Esophagus muscularis mucosa (tissue), 4 donors: ENCODE results near the gene RAF1. TPM values are rescaled to one million over a fixed set of nuclear protein-coding genes. Genes with fewer than 3 reads are reported as not detected.

Source experiments
- DNase-seq: peaks from one replicate; pipeline ENCODE4 v3.0.0-alpha.2; 2017; ENCODE audit errors: extremely low spot score
- H3K27ac ChIP-seq, 4 donors: fragments of 200-600 bp; sonication (generic); replicated peaks in 1 of 4; 1 replicate in 3 of 4; 2 replicates in 1 of 4; pipeline ENCODE4 v1.5.1; 2016 to 2019; ENCODE audit warnings: mild to moderate bottlenecking in 1 of 4
- H3K27me3 ChIP-seq, 4 donors: fragments of 200-600 bp; sonication (generic); one replicate each; pipeline versions ENCODE4 v1.5.1 to v1.6.0; 2016 to 2019
- H3K36me3 ChIP-seq, 4 donors: fragments of 200-600 bp; sonication (generic); one replicate each; pipeline ENCODE4 v1.5.1; 2016 to 2019
- H3K4me1 ChIP-seq, 4 donors: fragments of 200-600 bp; sonication (generic); one replicate each; pipeline ENCODE4 v1.5.1; 2016 to 2019
- H3K4me3 ChIP-seq, 4 donors: fragments of 200-600 bp; sonication (generic); 1 replicate in 2 of 4; 2 replicates in 2 of 4; pipeline ENCODE4 v1.5.1; 2016 to 2019; ENCODE audit warnings: mild to moderate bottlenecking in 4 of 4, moderate library complexity in 1 of 4
- H3K9me3 ChIP-seq, 4 donors: fragments of 200-600 bp; sonication (generic); 1 replicate in 3 of 4; 2 replicates in 1 of 4; pipeline ENCODE4 v1.5.1; 2016 to 2019
- EP300 ChIP-seq: sonication (generic); formaldehyde crosslinking; IDR thresholded peaks from one replicate; pipeline ENCODE4 v1.6.1; 2017; ENCODE audit warnings: antibody characterized with exemption
- POLR2A ChIP-seq: fragments of 450-650 bp; IDR thresholded peaks from one replicate; pipeline ENCODE4 v1.6.1; 2017; ENCODE audit warnings: antibody characterized with exemption, moderate library complexity, mild to moderate bottlenecking, low read depth
- POLR2AphosphoS5 ChIP-seq, 2 donors: sonication (generic); formaldehyde crosslinking; IDR thresholded peaks; one replicate each; pipeline ENCODE4 v1.6.1; 2017; ENCODE audit warnings: antibody characterized with exemption in 2 of 2
- WGBS: methylation state at CpG from one replicate; pipeline ENCODE4 v1.1.5; 2018; 5-methylcytosine and 5-hydroxymethylcytosine counted together
- intact Hi-C: fragments of 100-400 bp; cut with DNase I; formaldehyde crosslinking; loops from one replicate; pipeline ENCODE4 v1.15.1; 2023
- total RNA-seq, 4 donors: library from RNA; depleted of rRNA; stranded (reverse); fragments of >200 nt; gene quantifications; one replicate each; pipeline versions ENCODE4 v1.1.0 to v1.2.1, GENCODE V29; 2016
- TF ChIP-seq, protein P1 (sequence below), 3 experiments: fragments of 200-600 bp in 2 of 3; fragments of 450-650 bp in 1 of 3; sonication (generic) in 2 of 3; IDR thresholded peaks; one replicate each; pipeline ENCODE4 v1.5.1; 2017 to 2019; ENCODE audit warnings: antibody characterized with exemption in 3 of 3, mild to moderate bottlenecking in 2 of 3, moderate library complexity in 1 of 3

RAF1 gene
- total RNA-seq, 4 donors from 2014 or later: 113 to 153 (median 116) TPM

DNA sequence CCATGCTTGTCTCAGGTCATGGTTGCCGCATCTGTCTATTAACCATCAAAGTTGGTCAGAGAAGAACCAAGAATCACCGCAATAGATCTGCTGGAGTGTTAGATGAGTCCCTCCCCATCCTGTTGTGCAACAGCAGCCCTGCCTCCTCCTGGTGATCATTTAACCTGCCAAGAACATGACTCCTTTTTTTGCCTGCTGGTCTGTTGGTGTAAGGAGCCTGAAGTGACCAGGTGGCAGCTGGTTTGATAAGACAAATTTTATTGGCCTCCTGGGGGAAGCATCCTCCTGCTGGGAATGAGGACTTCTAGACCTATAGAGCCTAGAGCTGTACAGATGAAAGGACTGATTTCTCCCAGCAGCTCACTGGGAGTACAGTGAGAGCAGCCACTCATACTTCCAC, 43.5 kb upstream of the RAF1 start:
- Histone ChIP-seq H3K4me3 (no peak overlapping the region), H3K27me3 (no peaks in the 10 kb centered on the region), H3K36me3 (no peaks in the 10 kb centered on the region), H3K27ac (no peak overlapping the region), H3K9me3 (no peaks in the 10 kb centered on the region), H3K4me1 (peaks cover 0 to 3% (median 0%) of the 10 kb centered on the region in 4 donors)
- no CpG with 5 or more reads among the region's 2 CpGs for WGBS
- TF ChIP-seq EP300: no peak
- TF ChIP-seq, protein P1, sequence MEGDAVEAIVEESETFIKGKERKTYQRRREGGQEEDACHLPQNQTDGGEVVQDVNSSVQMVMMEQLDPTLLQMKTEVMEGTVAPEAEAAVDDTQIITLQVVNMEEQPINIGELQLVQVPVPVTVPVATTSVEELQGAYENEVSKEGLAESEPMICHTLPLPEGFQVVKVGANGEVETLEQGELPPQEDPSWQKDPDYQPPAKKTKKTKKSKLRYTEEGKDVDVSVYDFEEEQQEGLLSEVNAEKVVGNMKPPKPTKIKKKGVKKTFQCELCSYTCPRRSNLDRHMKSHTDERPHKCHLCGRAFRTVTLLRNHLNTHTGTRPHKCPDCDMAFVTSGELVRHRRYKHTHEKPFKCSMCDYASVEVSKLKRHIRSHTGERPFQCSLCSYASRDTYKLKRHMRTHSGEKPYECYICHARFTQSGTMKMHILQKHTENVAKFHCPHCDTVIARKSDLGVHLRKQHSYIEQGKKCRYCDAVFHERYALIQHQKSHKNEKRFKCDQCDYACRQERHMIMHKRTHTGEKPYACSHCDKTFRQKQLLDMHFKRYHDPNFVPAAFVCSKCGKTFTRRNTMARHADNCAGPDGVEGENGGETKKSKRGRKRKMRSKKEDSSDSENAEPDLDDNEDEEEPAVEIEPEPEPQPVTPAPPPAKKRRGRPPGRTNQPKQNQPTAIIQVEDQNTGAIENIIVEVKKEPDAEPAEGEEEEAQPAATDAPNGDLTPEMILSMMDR (IDR thresholded peaks at IDR 0.05): no peak
- DNase-seq: no peak
- intact Hi-C loops: loop anchor here (5.0 kb wide), 1 partner anchor 135 kb away; the partner anchor contains the start of gene RPL32

DNA sequence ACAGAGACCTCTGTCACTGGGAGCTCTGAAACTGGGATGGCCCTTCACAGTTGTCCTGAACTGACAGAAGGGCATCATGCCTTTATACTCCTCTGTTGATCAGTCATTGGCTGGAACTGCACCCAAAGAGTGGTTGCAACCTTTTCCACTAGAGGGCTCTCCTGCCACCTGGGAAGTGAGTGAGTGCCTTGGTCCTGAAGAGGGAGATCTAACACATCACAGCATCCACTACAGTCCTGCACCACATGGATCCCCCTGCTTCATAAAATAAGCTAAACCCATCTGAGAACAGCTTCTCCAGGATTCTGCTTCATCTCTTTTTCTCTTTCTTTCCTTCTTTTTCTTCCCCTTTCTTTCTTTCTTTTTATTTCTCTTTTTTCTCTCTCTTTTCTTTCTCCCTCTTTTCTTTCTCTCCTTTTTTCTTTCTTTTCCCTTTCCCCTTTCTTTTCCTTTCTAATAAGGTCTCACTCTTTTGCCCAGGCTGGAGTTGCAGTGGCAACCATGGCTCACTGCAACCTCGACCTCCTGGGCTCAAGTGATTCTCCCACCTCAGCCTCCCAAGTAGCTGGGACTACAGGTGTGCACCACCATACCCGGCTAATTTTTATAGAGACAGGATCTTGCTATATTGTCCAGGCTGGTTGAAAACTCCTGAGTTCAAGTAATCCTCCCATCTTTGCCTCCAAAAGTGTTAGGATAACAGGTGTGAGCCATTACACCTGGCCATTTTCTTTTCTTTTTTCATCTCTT, 42.8 kb upstream of the RAF1 start:
- intact Hi-C loops: loop anchor here (5.0 kb wide), 1 partner anchor 136 kb away; the partner anchor contains the start of gene RPL32
- WGBS: 93% methylated on average over 2 of the region's 2 CpGs
- Histone ChIP-seq H3K27me3 (no peaks in the 10 kb centered on the region), H3K9me3 (no peaks in the 10 kb centered on the region), H3K4me3 (no peak overlapping the region), H3K4me1 (peaks cover 0 to 3% (median 0%) of the 10 kb centered on the region in 4 donors), H3K27ac (no peak overlapping the region), H3K36me3 (no peaks in the 10 kb centered on the region)
- TF ChIP-seq, protein P1 (IDR thresholded peaks at IDR 0.05): peak; percentile 31 to 77 (median 36)
- no peak for TF ChIP-seq POLR2A
- no peak for DNase-seq

DNA sequence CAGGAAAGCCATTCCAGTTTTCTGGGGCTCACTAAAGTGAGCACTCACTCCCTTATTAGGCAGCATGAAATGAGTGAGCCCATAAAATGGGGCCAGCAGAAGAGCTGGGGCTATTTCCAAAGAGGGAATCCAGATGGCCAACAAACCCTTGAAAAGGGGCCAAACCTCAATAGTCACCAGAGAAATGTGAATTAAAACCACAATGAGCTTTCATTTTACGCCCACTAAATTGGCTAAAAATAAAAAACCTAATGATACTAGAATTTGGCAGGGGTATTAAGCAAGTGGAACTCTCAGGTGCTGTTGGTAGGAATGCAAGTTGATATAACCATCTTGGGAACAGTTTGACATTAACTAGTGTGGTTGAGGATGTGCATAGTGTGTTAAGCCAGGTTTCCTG, 42.1 kb upstream of the RAF1 start:
- Histone ChIP-seq H3K27ac (no peak overlapping the region), H3K27me3 (no peaks in the 10 kb centered on the region), H3K4me1 (peaks cover 0 to 3% (median 0%) of the 10 kb centered on the region in 4 donors), H3K9me3 (no peaks in the 10 kb centered on the region), H3K36me3 (no peaks in the 10 kb centered on the region), H3K4me3 (no peak overlapping the region)
- TF ChIP-seq EP300 (no peak), POLR2A (no peak), POLR2AphosphoS5 (IDR thresholded peaks at IDR 0.05) (no peak)
- TF ChIP-seq, protein P1 (IDR thresholded peaks at IDR 0.05): no peak
- DNase-seq: no peak
- intact Hi-C loops: loop anchor here (5.0 kb wide), 1 partner anchor 136 kb away; the partner anchor contains the start of gene RPL32
- 67% methylated on average over 1 of the region's 1 CpG for WGBS

DNA sequence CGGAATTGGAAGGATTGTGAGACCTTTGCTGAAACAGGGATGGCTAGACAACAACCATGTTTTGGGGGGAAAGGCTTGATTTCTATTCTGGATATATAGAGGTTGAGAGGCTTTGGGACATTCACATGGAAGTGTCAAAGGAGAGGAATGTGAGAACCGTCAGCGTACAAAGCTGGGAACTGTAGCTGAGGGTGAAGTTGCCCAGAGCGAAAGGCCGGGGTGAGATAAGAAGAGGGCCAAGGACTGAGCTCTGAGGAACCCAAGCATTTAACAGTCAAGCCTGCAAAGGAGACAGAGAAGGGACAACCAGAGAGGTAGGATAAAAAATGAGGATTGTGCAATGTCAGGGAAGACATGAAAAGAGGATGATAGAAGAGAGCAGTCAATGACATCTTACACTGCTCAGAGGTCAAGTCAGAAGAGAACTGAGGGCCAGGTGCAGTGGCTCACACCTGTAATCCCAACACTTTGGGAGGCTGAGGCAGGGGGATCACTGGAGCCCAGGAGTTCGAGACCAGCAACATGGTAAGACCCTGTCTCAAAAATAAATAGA, 41.5 kb upstream of the RAF1 start:
- no peak for TF ChIP-seq EP300
- TF ChIP-seq POLR2AphosphoS5 (IDR thresholded peaks at IDR 0.05): no peak
- TF ChIP-seq, protein P1 (IDR thresholded peaks at IDR 0.05): no peak
- TF ChIP-seq POLR2A: no peak

More for the DNA sequence above, 41.5 kb upstream of the RAF1 start:
- Histone ChIP-seq H3K4me3 (no peak overlapping the region), H3K27me3 (no peaks in the 10 kb centered on the region), H3K4me1 (peaks cover 0 to 3% (median 0%) of the 10 kb centered on the region in 4 donors), H3K36me3 (no peaks in the 10 kb centered on the region), H3K27ac (no peak overlapping the region), H3K9me3 (no peaks in the 10 kb centered on the region)
- intact Hi-C loops: loop anchor here (5.0 kb wide), 1 partner anchor 137 kb away; the partner anchor contains the start of gene RPL32
- DNase-seq: no peak
- WGBS: 100% methylated on average over 4 of the region's 6 CpGs
